HG03354 (cell line): ENCODE measurements around the gene ARSK.
"Not testable (repeated sequence)": the region's sequence is repeated elsewhere in the genome, so short reads cannot be mapped to it uniquely, and the experiment has no call there.

ENCODE experiments used
- ATAC-seq: cut with Tn5 transposase; IDR thresholded peaks from one replicate; pipeline ENCODE4 v1.9.1; 2021; ENCODE audit warnings: mild to moderate bottlenecking; ENCODE audit not compliant: unreplicated experiment, poor library complexity, severe bottlenecking

The ARSK gene

GRCh38 chr5:95643152-95643551 is 88.3 kb downstream of the ARSK start:
- no peak for ATAC-seq

- ATAC-seq: peak; percentile 37
Observed at GRCh38 chr5:95644351-95645042, 89.6 kb downstream of the ARSK start.

- ATAC-seq: not testable (repeated sequence)
Observed at GRCh38 chr5:95646226-95646568, 91.3 kb downstream of the ARSK start.

- ATAC-seq: peak; percentile 98
Observed at GRCh38 chr5:95646569-95647431, 91.9 kb downstream of the ARSK start, which contains the start of gene RFESD. TSS of gene RFESD (plus strand) at chr5:95646777. CDS start at chr5:95652272, 5,495 bp downstream.

GRCh38 chr5:95647886-95648860 is 93.3 kb downstream of the ARSK start:
- no peak for ATAC-seq

- no peak for ATAC-seq
Observed at GRCh38 chr5:95649274-95649673, 94.4 kb downstream of the ARSK start.

GRCh38 chr5:95649842-95650620 is 95.1 kb downstream of the ARSK start:
- ATAC-seq: no peak

GRCh38 chr5:95652849-95653248 is 97.9 kb downstream of the ARSK start:
- no peak for ATAC-seq

- no peak for ATAC-seq
Observed at GRCh38 chr5:95654196-95654595, 99.3 kb downstream of the ARSK start.
